Prostate gland (tissue), 2 donors: ENCODE data around the gene TMTC2.

ENCODE experiments used
- CTCF ChIP-seq, 4 experiments: fragments of 200-600 bp in 2 of 4; fragments of 450-650 bp in 2 of 4; sonication (generic) in 2 of 4; IDR thresholded peaks; 1 replicate in 3 of 4; 2 replicates in 1 of 4; pipeline ENCODE4 v1.5.1; 2016 to 2019; ENCODE audit warnings: antibody characterized with exemption in 4 of 4, mild to moderate bottlenecking in 2 of 4, moderate library complexity in 2 of 4
- POLR2AphosphoS5 ChIP-seq: sonication (generic); formaldehyde crosslinking; IDR thresholded peaks from one replicate; pipeline ENCODE4 v1.6.1; 2017; ENCODE audit warnings: antibody characterized with exemption

GRCh38 chr12:82793751-82794281 lies 107.1 kb downstream of the TMTC2 start:
- TF ChIP-seq CTCF (IDR thresholded peaks at IDR 0.05): no peak
- TF ChIP-seq POLR2AphosphoS5: no peak
